Tibial nerve (tissue), 4 donors: ENCODE measurements around the gene FAM228B. TPM values are rescaled to one million over a fixed set of nuclear protein-coding genes. Genes with fewer than 3 reads are reported as not detected.

Experiments used
- DNase-seq, 2 donors: peaks; one replicate each; pipeline ENCODE4 v3.0.0-alpha.2; 2019; ENCODE audit warnings: low spot score in 2 of 2
- H3K27ac ChIP-seq, 4 donors: fragments of 200-600 bp; sonication (generic) in 3 of 4; one replicate each; pipeline ENCODE4 v1.5.1; 2017 to 2019; ENCODE audit warnings: mild to moderate bottlenecking in 1 of 4
- H3K27me3 ChIP-seq, 2 donors: fragments of 200-600 bp; sonication (generic) in 1 of 2; one replicate each; pipeline versions ENCODE4 v1.5.1 to v1.6.0; 2017 to 2019
- H3K36me3 ChIP-seq, 3 donors: fragments of 200-600 bp; sonication (generic); one replicate each; pipeline ENCODE4 v1.5.1; 2018 to 2019
- H3K4me1 ChIP-seq, 4 donors: fragments of 200-600 bp; sonication (generic) in 3 of 4; one replicate each; pipeline ENCODE4 v1.5.1; 2017 to 2019
- H3K4me3 ChIP-seq, 4 donors: fragments of 200-600 bp; sonication (generic) in 3 of 4; one replicate each; pipeline ENCODE4 v1.5.1; 2017 to 2019; ENCODE audit warnings: mild to moderate bottlenecking in 1 of 4, moderate library complexity in 1 of 4
- H3K9me3 ChIP-seq, 4 donors: fragments of 200-600 bp; sonication (generic) in 3 of 4; one replicate each; pipeline ENCODE4 v1.5.1; 2017 to 2019
- EP300 ChIP-seq, 2 donors: sonication (generic); formaldehyde crosslinking; IDR thresholded peaks; one replicate each; pipeline ENCODE4 v1.6.1; 2017; ENCODE audit warnings: antibody characterized with exemption in 2 of 2, mild to moderate bottlenecking in 1 of 2
- POLR2A ChIP-seq, 2 donors: fragments of 450-650 bp; IDR thresholded peaks; one replicate each; pipeline ENCODE4 v1.6.1; 2017; ENCODE audit warnings: antibody characterized with exemption in 2 of 2, mild to moderate bottlenecking in 2 of 2, moderate library complexity in 2 of 2
- WGBS, 2 donors: methylation state at CpG; one replicate each; pipeline ENCODE4 v1.1.5; 2018; 5-methylcytosine and 5-hydroxymethylcytosine counted together
- total RNA-seq, 4 donors: library from RNA; depleted of rRNA; stranded (reverse); fragments of >200 nt; gene quantifications; one replicate each; pipeline ENCODE4 v1.1.0, GENCODE V29; 2016
- TF ChIP-seq, protein P1 (sequence below), 5 experiments: fragments of 200-600 bp in 3 of 5; fragments of 450-650 bp in 2 of 5; sonication (generic) in 3 of 5; IDR thresholded peaks; one replicate each; pipeline ENCODE4 v1.5.1; 2016 to 2019; ENCODE audit warnings: antibody characterized with exemption in 5 of 5, mild to moderate bottlenecking in 3 of 5, moderate library complexity in 2 of 5

Gene FAM228B
- total RNA-seq, 4 donors from 2014 or later = 37.7 to 68.6 (median 46.6) TPM

DNA sequence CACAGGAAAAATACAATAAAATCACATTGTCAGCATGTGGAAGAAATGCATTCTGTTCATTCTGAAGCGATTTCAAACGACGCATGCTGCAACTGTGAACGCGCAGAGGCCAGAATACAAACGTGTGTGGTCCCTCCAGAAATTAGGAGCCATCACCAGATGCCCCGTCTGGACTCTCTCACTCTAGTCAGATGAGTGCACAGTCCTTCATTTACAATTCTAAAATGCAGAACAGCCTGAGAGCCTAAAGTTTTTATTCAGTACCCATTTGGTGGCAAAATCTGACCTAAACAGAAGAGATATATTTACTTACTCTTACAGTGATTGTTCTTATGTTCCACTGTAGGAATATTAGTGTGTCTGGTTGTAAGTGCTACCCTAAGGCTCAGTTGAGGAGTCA is 88.1 kb downstream of the FAM228B start:
- Histone ChIP-seq H3K36me3 (peaks cover 3 to 96% (median 21%) of the 10 kb centered on the region in 3 donors), H3K27me3 (no peaks in the 10 kb centered on the region), H3K27ac (no peak overlapping the region), H3K4me1 (no peaks in the 10 kb centered on the region), H3K9me3 (no peaks in the 10 kb centered on the region), H3K4me3 (no peak overlapping the region)
- DNase-seq = no peak
- no peak for TF ChIP-seq EP300 (IDR thresholded peaks at IDR 0.05)
- no peak for TF ChIP-seq POLR2A (IDR thresholded peaks at IDR 0.05)
- TF ChIP-seq, protein P1, sequence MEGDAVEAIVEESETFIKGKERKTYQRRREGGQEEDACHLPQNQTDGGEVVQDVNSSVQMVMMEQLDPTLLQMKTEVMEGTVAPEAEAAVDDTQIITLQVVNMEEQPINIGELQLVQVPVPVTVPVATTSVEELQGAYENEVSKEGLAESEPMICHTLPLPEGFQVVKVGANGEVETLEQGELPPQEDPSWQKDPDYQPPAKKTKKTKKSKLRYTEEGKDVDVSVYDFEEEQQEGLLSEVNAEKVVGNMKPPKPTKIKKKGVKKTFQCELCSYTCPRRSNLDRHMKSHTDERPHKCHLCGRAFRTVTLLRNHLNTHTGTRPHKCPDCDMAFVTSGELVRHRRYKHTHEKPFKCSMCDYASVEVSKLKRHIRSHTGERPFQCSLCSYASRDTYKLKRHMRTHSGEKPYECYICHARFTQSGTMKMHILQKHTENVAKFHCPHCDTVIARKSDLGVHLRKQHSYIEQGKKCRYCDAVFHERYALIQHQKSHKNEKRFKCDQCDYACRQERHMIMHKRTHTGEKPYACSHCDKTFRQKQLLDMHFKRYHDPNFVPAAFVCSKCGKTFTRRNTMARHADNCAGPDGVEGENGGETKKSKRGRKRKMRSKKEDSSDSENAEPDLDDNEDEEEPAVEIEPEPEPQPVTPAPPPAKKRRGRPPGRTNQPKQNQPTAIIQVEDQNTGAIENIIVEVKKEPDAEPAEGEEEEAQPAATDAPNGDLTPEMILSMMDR (IDR thresholded peaks at IDR 0.05) = no peak
- WGBS, 2 donors = 46 to 53% methylated on average over 7 of the region's 7 CpGs

DNA sequence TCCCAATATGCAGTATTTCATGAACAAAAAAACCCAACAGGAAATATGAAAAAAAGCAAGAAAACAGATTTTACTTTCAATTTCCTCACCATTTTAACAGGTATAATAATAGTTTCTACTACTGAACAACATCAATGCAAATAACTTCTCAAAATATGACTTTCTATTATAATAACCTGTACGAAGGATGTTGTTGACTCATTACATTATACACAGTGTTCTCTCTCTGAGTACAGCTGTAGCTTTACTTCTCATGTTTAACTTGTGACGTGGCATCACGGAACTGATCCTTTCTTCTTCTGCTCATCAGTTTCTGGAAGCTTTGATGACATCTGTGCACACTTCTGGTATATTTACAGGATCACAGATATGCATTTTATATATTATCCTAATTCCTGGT is 91.6 kb downstream of the FAM228B start:
- TF ChIP-seq EP300 (IDR thresholded peaks at IDR 0.05) (no peak), POLR2A (IDR thresholded peaks at IDR 0.05) (no peak)
- TF ChIP-seq, protein P1 (IDR thresholded peaks at IDR 0.05) = no peak
- no peak for DNase-seq

More for the DNA sequence above, 91.6 kb downstream of the FAM228B start:
- H3K9me3 ChIP-seq = no peaks in the 10 kb centered on the region
- WGBS, 2 donors = 91 to 93% methylated on average over 3 of the region's 3 CpGs
- no peak overlapping the region for H3K4me3 ChIP-seq
- peaks cover 0 to 90% (median 8%) of the 10 kb centered on the region in 3 donors for H3K36me3 ChIP-seq
- H3K4me1 ChIP-seq = no peaks in the 10 kb centered on the region
- no peak overlapping the region for H3K27ac ChIP-seq
- H3K27me3 ChIP-seq = no peaks in the 10 kb centered on the region

Other genes starting within 250 kb of the FAM228B start
- 10 to 100 TPM; 39.0 to 56.9 (median 45.2) TPM for gene ATAD2B, start 196.3 kb upstream of the FAM228B start, total RNA-seq
- gene UBXN2A, start 183.0 kb upstream of the FAM228B start, total RNA-seq = 10 to 100 TPM; 15.3 to 23.7 (median 17.2) TPM
- gene MFSD2B, start 113.4 kb upstream of the FAM228B start, total RNA-seq = 1 to 10 TPM in 1 of 4 donors, under 1 TPM in 1, not detected in 2; 0.98 to 1.0 TPM
- 1 to 10 TPM; 6.1 to 8.1 (median 6.4) TPM for gene WDCP, start 76.1 kb upstream of the FAM228B start, total RNA-seq
- gene FKBP1B, start 73.7 kb upstream of the FAM228B start, total RNA-seq = 10 to 100 TPM in 1 of 4 donors, 1 to 10 TPM in 3; 5.4 to 15.3 (median 9.0) TPM
- 10 to 100 TPM; 73.7 to 93.1 (median 81.5) TPM for gene SF3B6, start 47.1 kb upstream of the FAM228B start, total RNA-seq
- gene TP53I3, start 38.6 kb upstream of the FAM228B start, total RNA-seq = 100 to 1,000 TPM in 3 of 4 donors, 10 to 100 TPM in 1; 21.0 to 134 (median 114) TPM
- gene PFN4, start 135 bp upstream of the FAM228B start, total RNA-seq = 1 to 10 TPM in 2 of 4 donors, under 1 TPM in 1, not detected in 1; 0.39 to 5.7 (median 1.7) TPM
- gene FAM228A, start 51.6 kb downstream of the FAM228B start, total RNA-seq = 1 to 10 TPM in 3 of 4 donors, under 1 TPM in 1; 0.90 to 5.0 (median 3.3) TPM
- gene ITSN2, start 237.1 kb downstream of the FAM228B start, total RNA-seq = 10 to 100 TPM; 47.3 to 54.2 (median 48.7) TPM